ENCODE data around the gene FOXC2.

GRCh38 chr16:86519649-86520316, 46.8 kb upstream of the FOXC2 start:
- peak; percentile 95 for TF ChIP-seq CTCF (IDR thresholded peaks at IDR 0.05)
- no peak for TF ChIP-seq ZFX (IDR thresholded peaks at IDR 0.05; ENCODE audit: borderline replicate concordance)
